ENCODE data around the gene CLEC10A.

CLEC10A gene

GRCh38 chr17:7046127-7046724, 33.8 kb downstream of the CLEC10A start:
- Histone ChIP-seq H2BK120ac (ENCODE audit: insufficient read depth, low read length, poor library complexity) (peak overlapping the region; percentile 48), H3K79me1 (ENCODE audit: low read length) (peaks cover 4% of the 10 kb centered on the region), H3K18ac (ENCODE audit: low read length) (no peak overlapping the region), H3K36me3 (ENCODE audit: control insufficient read depth in 1 of 2, insufficient read depth in 2 of 2, low read length in 2 of 2) (no peaks in the 10 kb centered on the region), H4K12ac (ENCODE audit: low read depth, low read length) (peak overlapping the region; percentile 17), H2BK5ac (ENCODE audit: low read depth, low read length, poor library complexity) (peak overlapping the region; percentile 17), H4K91ac (ENCODE audit: low read depth, low read length) (peak overlapping the region; percentile 69), H3K4me1 (ENCODE audit: control insufficient read depth in 1 of 2, insufficient read depth in 2 of 2, low read length in 2 of 2) (peaks cover 16 to 32% of the 10 kb centered on the region in 2 experiments), H3K27ac (ENCODE audit: low read depth, low read length) (peak overlapping the region; percentile 67), H2BK12ac (ENCODE audit: low read length) (peak overlapping the region; percentile 28), H3K27me3 (ENCODE audit: insufficient read depth, low read length) (peaks cover 28% of the 10 kb centered on the region), H3K14ac (ENCODE audit: low read length) (peak overlapping the region; percentile 40), H3K4me2 (ENCODE audit: low read length) (peak overlapping the region; percentile 70), H3K9me3 (ENCODE audit: insufficient read depth, low read depth, low read length) (peaks cover 9% of the 10 kb centered on the region), H4K8ac (ENCODE audit: low read depth, low read length) (peak overlapping the region; percentile 74), H3K4ac (ENCODE audit: low read depth, low read length) (peak overlapping the region; percentile 60), H3K4me3 (ENCODE audit: low read depth, low read length) (no peak overlapping the region), H2AFZ (ENCODE audit: insufficient read depth, low read length, poor library complexity) (peak overlapping the region; percentile 59), H3K9ac (ENCODE audit: low read length) (no peak overlapping the region), H3K23ac (ENCODE audit: low read length) (no peak overlapping the region), H3K79me2 (ENCODE audit: control insufficient read depth, insufficient read depth, low read length, poor library complexity) (no peaks in the 10 kb centered on the region), H2AK5ac (ENCODE audit: low read length) (no peak overlapping the region)
- WGBS (ENCODE audit: extremely low coverage, insufficient coverage, insufficient read length): no CpG with 5 or more reads among the region's 15 CpGs
- DNase-seq: peak; percentile 97

- no peak overlapping the region for H3K14ac ChIP-seq (ENCODE audit: low read length)
- no peak overlapping the region for H3K9ac ChIP-seq (ENCODE audit: low read length)
- H3K79me1 ChIP-seq (ENCODE audit: low read length): peaks cover 4% of the 10 kb centered on the region
- peaks cover 28% of the 10 kb centered on the region for H3K27me3 ChIP-seq (ENCODE audit: insufficient read depth, low read length)
- peak overlapping the region; percentile 61 for H3K27ac ChIP-seq (ENCODE audit: low read depth, low read length)
- H4K12ac ChIP-seq (ENCODE audit: low read depth, low read length): no peak overlapping the region
- no CpG with 5 or more reads among the region's 5 CpGs for whole genome bisulfite sequencing (ENCODE audit: extremely low coverage, insufficient coverage, insufficient read length)
- H4K8ac ChIP-seq (ENCODE audit: low read depth, low read length): no peak overlapping the region
- peaks cover 9% of the 10 kb centered on the region for H3K9me3 ChIP-seq (ENCODE audit: insufficient read depth, low read depth, low read length)
- no peak overlapping the region for H2AK5ac ChIP-seq (ENCODE audit: low read length)
- peak overlapping the region; percentile 70 for H3K4me2 ChIP-seq (ENCODE audit: low read length)
- H3K23ac ChIP-seq (ENCODE audit: low read length): no peak overlapping the region
- no peak overlapping the region for H3K4ac ChIP-seq (ENCODE audit: low read depth, low read length)
- H2BK5ac ChIP-seq (ENCODE audit: low read depth, low read length, poor library complexity): no peak overlapping the region
- H3K4me3 ChIP-seq (ENCODE audit: low read depth, low read length): no peak overlapping the region
- H3K79me2 ChIP-seq (ENCODE audit: control insufficient read depth, insufficient read depth, low read length, poor library complexity): no peaks in the 10 kb centered on the region
- H3K36me3 ChIP-seq (ENCODE audit: control insufficient read depth in 1 of 2, insufficient read depth in 2 of 2, low read length in 2 of 2): no peaks in the 10 kb centered on the region
- peak overlapping the region; percentile 67 for H2BK12ac ChIP-seq (ENCODE audit: low read length)
- no peak overlapping the region for H2BK120ac ChIP-seq (ENCODE audit: insufficient read depth, low read length, poor library complexity)
- DNase-seq: peak; percentile 20 to 90
- peak overlapping the region; percentile 49 for H4K91ac ChIP-seq (ENCODE audit: low read depth, low read length)
- peaks cover 16 to 32% of the 10 kb centered on the region in 2 experiments for H3K4me1 ChIP-seq (ENCODE audit: control insufficient read depth in 1 of 2, insufficient read depth in 2 of 2, low read length in 2 of 2)
- H3K18ac ChIP-seq (ENCODE audit: low read length): no peak overlapping the region
- no peak overlapping the region for H2AFZ ChIP-seq (ENCODE audit: insufficient read depth, low read length, poor library complexity)
These were observed 34.4 kb downstream of the CLEC10A start for GRCh38 chr17:7045492-7046126.

GRCh38 chr17:7043497-7044198, 36.4 kb downstream of the CLEC10A start, which contains the start of gene SLC16A11:
Gene SLC16A11 (minus strand): TSS chr17:7044092. CDS start chr17:7043513, 579 bp downstream.
- Histone ChIP-seq H3K4me2 (ENCODE audit: low read length) (peak within 1 kb of the TSS; percentile 46), H3K27ac (ENCODE audit: low read depth, low read length) (no peak within 1 kb of the TSS), H2BK120ac (ENCODE audit: insufficient read depth, low read length, poor library complexity) (no peak within 1 kb of the TSS), H2BK5ac (ENCODE audit: low read depth, low read length, poor library complexity) (no peak within 1 kb of the TSS), H3K14ac (ENCODE audit: low read length) (no peak within 1 kb of the TSS), H2BK12ac (ENCODE audit: low read length) (no peak within 1 kb of the TSS), H2AFZ (ENCODE audit: insufficient read depth, low read length, poor library complexity) (peak within 1 kb of the TSS; percentile 13), H4K12ac (ENCODE audit: low read depth, low read length) (no peak within 1 kb of the TSS), H3K4me3 (ENCODE audit: low read depth, low read length) (no peak within 1 kb of the TSS), H3K4me1 (ENCODE audit: control insufficient read depth in 1 of 2, insufficient read depth in 2 of 2, low read length in 2 of 2) (peaks cover 16 to 32% of the 10 kb centered on the region in 2 experiments), H3K27me3 (ENCODE audit: insufficient read depth, low read length) (peaks cover 28% of the 10 kb centered on the region), H3K36me3 (ENCODE audit: control insufficient read depth in 1 of 2, insufficient read depth in 2 of 2, low read length in 2 of 2) (peaks cover 0 to 3% of the 10 kb centered on the region in 2 experiments), H3K79me1 (ENCODE audit: low read length) (peaks cover 4% of the 10 kb centered on the region), H4K91ac (ENCODE audit: low read depth, low read length) (no peak within 1 kb of the TSS), H3K18ac (ENCODE audit: low read length) (no peak within 1 kb of the TSS), H3K23ac (ENCODE audit: low read length) (peak within 1 kb of the TSS; percentile 19), H3K9me3 (ENCODE audit: insufficient read depth, low read depth, low read length) (peaks cover 9% of the 10 kb centered on the region), H3K9ac (ENCODE audit: low read length) (no peak within 1 kb of the TSS), H3K79me2 (ENCODE audit: control insufficient read depth, insufficient read depth, low read length, poor library complexity) (no peaks in the 10 kb centered on the region), H2AK5ac (ENCODE audit: low read length) (no peak within 1 kb of the TSS), H4K8ac (ENCODE audit: low read depth, low read length) (no peak within 1 kb of the TSS), H3K4ac (ENCODE audit: low read depth, low read length) (no peak within 1 kb of the TSS)
- no peak for DNase-seq
- WGBS (ENCODE audit: extremely low coverage, insufficient coverage, insufficient read length): no CpG with 5 or more reads among the region's 58 CpGs

GRCh38 chr17:7043182-7043496, 36.9 kb downstream of the CLEC10A start:
- Histone ChIP-seq H3K4me3 (ENCODE audit: low read depth, low read length) (no peak overlapping the region), H4K12ac (ENCODE audit: low read depth, low read length) (no peak overlapping the region), H3K27me3 (ENCODE audit: insufficient read depth, low read length) (peaks cover 28% of the 10 kb centered on the region), H3K4me1 (ENCODE audit: control insufficient read depth in 1 of 2, insufficient read depth in 2 of 2, low read length in 2 of 2) (peaks cover 16 to 36% of the 10 kb centered on the region in 2 experiments), H3K14ac (ENCODE audit: low read length) (no peak overlapping the region), H2AFZ (ENCODE audit: insufficient read depth, low read length, poor library complexity) (peak overlapping the region; percentile 13), H3K18ac (ENCODE audit: low read length) (no peak overlapping the region), H3K23ac (ENCODE audit: low read length) (peak overlapping the region; percentile 19), H3K79me1 (ENCODE audit: low read length) (peaks cover 4% of the 10 kb centered on the region), H2AK5ac (ENCODE audit: low read length) (no peak overlapping the region), H3K27ac (ENCODE audit: low read depth, low read length) (no peak overlapping the region), H3K4ac (ENCODE audit: low read depth, low read length) (no peak overlapping the region), H2BK120ac (ENCODE audit: insufficient read depth, low read length, poor library complexity) (no peak overlapping the region), H3K9me3 (ENCODE audit: insufficient read depth, low read depth, low read length) (peaks cover 9% of the 10 kb centered on the region), H2BK5ac (ENCODE audit: low read depth, low read length, poor library complexity) (no peak overlapping the region), H4K91ac (ENCODE audit: low read depth, low read length) (no peak overlapping the region), H3K9ac (ENCODE audit: low read length) (no peak overlapping the region), H2BK12ac (ENCODE audit: low read length) (no peak overlapping the region), H4K8ac (ENCODE audit: low read depth, low read length) (no peak overlapping the region), H3K79me2 (ENCODE audit: control insufficient read depth, insufficient read depth, low read length, poor library complexity) (no peaks in the 10 kb centered on the region), H3K4me2 (ENCODE audit: low read length) (peak overlapping the region; percentile 46), H3K36me3 (ENCODE audit: control insufficient read depth in 1 of 2, insufficient read depth in 2 of 2, low read length in 2 of 2) (peaks cover 2 to 3% of the 10 kb centered on the region in 2 experiments)
- WGBS (ENCODE audit: extremely low coverage, insufficient coverage, insufficient read length): no CpG with 5 or more reads among the region's 21 CpGs
- DNase-seq: no peak
